ENCODE data around the gene ROGDI. TPM values are rescaled to one million over a fixed set of nuclear protein-coding genes. Genes with fewer than 3 reads are reported as not detected.

ROGDI gene
- total and polyA plus RNA-seq, 2 of the 13 experiments (the other 11 are each of a cell fraction or from before 2014, with no cell fraction given) = 19.2 to 42.1 TPM

DNA sequence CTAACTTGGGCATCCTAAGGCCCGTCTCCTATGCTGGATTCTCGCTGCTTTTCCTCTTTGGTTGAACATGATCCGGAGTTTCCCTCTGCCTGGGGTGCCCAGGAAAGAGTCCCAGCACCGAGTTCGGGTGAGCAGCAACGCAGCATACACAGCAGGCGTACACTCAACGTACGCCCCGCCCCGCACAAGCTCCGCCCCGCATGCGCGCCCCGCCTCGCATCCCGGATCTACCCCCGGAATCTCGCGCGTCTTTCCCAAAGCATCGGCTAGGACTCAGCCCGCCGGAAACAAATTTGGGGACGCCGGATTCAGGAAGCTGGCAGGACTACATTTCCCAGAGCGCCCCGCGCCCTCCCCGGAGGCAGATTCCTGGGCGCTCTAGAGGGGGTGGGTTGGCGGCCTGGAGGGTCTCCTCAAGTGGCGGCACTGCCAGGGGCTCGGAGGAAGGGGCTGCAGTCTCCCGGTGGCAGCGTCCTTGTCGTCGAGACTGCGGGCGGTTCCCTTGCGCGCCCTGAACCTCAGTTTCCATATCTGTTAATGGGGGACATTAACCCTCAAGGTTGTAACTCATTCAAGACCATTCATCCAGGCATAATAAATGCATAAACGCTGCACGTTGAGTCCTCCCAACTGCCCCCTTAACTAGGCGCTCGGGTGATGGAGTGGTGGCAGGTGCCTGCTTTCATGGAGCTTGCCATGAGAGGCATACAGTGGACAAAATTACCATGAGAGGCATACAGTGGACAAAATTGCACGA lies 33.7 kb downstream of the ROGDI start (continued):
- TF ChIP-seq ZBTB25 (CRISPR knock-in tag; IDR thresholded peaks at IDR 0.05) (peak; percentile 68; the same call in 1 of the 2 replicates), ZNF567 (CRISPR knock-in tag; IDR thresholded peaks at IDR 0.05; ENCODE audit: borderline replicate concordance) (no peak), THAP9 (CRISPR knock-in tag; IDR thresholded peaks at IDR 0.05; ENCODE audit: borderline replicate concordance) (0 out of 2 replicates have a peak, but pooled peaks have one; percentile 20), ZNF235 (CRISPR knock-in tag; IDR thresholded peaks at IDR 0.05; ENCODE audit: borderline replicate concordance) (peak; percentile 76; the same call in 1 of the 2 replicates), TEAD3 (CRISPR knock-in tag; optimal IDR thresholded peaks at IDR 0.05; ENCODE audit: borderline replicate concordance) (peak; percentile 83), PCBP1 (IDR thresholded peaks at IDR 0.05; ENCODE audit: borderline replicate concordance, low read depth, low read length) (peak; percentile 85; the same call in 1 of the 2 replicates), ZNF557 (CRISPR knock-in tag; IDR thresholded peaks at IDR 0.05) (no peak), HOXD1 (CRISPR knock-in tag; IDR thresholded peaks at IDR 0.05) (0 out of 2 replicates have a peak, but pooled peaks have one; percentile 72), ZNF782 (CRISPR knock-in tag; IDR thresholded peaks at IDR 0.05; ENCODE audit: borderline replicate concordance) (0 out of 2 replicates have a peak, but pooled peaks have one; percentile 34), ZNF292 (CRISPR knock-in tag; IDR thresholded peaks at IDR 0.05; ENCODE audit: borderline replicate concordance, low read depth) (no peak), BORCS8-MEF2B (CRISPR knock-in tag; IDR thresholded peaks at IDR 0.05) (no peak), RFXAP (CRISPR knock-in tag; IDR thresholded peaks at IDR 0.05; ENCODE audit: borderline replicate concordance) (0 out of 2 replicates have a peak, but pooled peaks have one; percentile 36), ZNF124 (CRISPR knock-in tag; IDR thresholded peaks at IDR 0.05) (peak; percentile 46; the same call in 1 of the 2 replicates), ESRRA (CRISPR knock-in tag; IDR thresholded peaks at IDR 0.05; ENCODE audit: low read depth) (peak; percentile 43; the same call in 1 of the 2 replicates)
- TF ChIP-seq, protein P1, sequence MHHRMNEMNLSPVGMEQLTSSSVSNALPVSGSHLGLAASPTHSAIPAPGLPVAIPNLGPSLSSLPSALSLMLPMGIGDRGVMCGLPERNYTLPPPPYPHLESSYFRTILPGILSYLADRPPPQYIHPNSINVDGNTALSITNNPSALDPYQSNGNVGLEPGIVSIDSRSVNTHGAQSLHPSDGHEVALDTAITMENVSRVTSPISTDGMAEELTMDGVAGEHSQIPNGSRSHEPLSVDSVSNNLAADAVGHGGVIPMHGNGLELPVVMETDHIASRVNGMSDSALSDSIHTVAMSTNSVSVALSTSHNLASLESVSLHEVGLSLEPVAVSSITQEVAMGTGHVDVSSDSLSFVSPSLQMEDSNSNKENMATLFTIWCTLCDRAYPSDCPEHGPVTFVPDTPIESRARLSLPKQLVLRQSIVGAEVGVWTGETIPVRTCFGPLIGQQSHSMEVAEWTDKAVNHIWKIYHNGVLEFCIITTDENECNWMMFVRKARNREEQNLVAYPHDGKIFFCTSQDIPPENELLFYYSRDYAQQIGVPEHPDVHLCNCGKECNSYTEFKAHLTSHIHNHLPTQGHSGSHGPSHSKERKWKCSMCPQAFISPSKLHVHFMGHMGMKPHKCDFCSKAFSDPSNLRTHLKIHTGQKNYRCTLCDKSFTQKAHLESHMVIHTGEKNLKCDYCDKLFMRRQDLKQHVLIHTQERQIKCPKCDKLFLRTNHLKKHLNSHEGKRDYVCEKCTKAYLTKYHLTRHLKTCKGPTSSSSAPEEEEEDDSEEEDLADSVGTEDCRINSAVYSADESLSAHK (CRISPR knock-in tag; IDR thresholded peaks at IDR 0.05; ENCODE audit: borderline replicate concordance) = 0 out of 2 replicates have a peak, but pooled peaks have one; percentile 42
- TF ChIP-seq, protein P2, sequence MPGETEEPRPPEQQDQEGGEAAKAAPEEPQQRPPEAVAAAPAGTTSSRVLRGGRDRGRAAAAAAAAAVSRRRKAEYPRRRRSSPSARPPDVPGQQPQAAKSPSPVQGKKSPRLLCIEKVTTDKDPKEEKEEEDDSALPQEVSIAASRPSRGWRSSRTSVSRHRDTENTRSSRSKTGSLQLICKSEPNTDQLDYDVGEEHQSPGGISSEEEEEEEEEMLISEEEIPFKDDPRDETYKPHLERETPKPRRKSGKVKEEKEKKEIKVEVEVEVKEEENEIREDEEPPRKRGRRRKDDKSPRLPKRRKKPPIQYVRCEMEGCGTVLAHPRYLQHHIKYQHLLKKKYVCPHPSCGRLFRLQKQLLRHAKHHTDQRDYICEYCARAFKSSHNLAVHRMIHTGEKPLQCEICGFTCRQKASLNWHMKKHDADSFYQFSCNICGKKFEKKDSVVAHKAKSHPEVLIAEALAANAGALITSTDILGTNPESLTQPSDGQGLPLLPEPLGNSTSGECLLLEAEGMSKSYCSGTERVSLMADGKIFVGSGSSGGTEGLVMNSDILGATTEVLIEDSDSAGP (CRISPR knock-in tag; IDR thresholded peaks at IDR 0.05; ENCODE audit: borderline replicate concordance) = peak; percentile 71; the same call in 1 of the 2 replicates
- TF ChIP-seq, protein P3, sequence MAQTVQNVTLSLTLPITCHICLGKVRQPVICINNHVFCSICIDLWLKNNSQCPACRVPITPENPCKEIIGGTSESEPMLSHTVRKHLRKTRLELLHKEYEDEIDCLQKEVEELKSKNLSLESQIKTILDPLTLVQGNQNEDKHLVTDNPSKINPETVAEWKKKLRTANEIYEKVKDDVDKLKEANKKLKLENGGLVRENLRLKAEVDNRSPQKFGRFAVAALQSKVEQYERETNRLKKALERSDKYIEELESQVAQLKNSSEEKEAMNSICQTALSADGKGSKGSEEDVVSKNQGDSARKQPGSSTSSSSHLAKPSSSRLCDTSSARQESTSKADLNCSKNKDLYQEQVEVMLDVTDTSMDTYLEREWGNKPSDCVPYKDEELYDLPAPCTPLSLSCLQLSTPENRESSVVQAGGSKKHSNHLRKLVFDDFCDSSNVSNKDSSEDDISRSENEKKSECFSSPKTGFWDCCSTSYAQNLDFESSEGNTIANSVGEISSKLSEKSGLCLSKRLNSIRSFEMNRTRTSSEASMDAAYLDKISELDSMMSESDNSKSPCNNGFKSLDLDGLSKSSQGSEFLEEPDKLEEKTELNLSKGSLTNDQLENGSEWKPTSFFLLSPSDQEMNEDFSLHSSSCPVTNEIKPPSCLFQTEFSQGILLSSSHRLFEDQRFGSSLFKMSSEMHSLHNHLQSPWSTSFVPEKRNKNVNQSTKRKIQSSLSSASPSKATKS (CRISPR knock-in tag; IDR thresholded peaks at IDR 0.05) = no peak
